Left ventricle myocardium inferior (tissue), 1 donor: ENCODE data around the gene SLC49A3. TPM values are rescaled to one million over a fixed set of nuclear protein-coding genes. Genes with fewer than 3 reads are reported as not detected.

Experiments
- DNase-seq: peaks from one replicate; pipeline ENCODE4 v3.0.0-alpha.2; 2020
- H3K27ac ChIP-seq: fragments of 200-600 bp; replicated peaks from 2 replicates; pipeline ENCODE4 v1.8.0; 2021
- H3K27me3 ChIP-seq: fragments of 200-600 bp; 2 replicates; pipeline ENCODE4 v1.8.0; 2021; ENCODE audit warnings: low read depth
- H3K36me3 ChIP-seq: fragments of 200-600 bp; 2 replicates; pipeline ENCODE4 v1.8.0; 2021
- H3K4me1 ChIP-seq: fragments of 200-600 bp; 2 replicates; pipeline ENCODE4 v1.8.0; 2021
- H3K4me3 ChIP-seq: fragments of 200-600 bp; 2 replicates; pipeline ENCODE4 v1.8.0; 2021; ENCODE audit warnings: mild to moderate bottlenecking, moderate library complexity
- H3K9me3 ChIP-seq: fragments of 200-600 bp; replicated peaks from 2 replicates; pipeline ENCODE4 v1.8.0; 2021
- CTCF ChIP-seq: fragments of 200-600 bp; IDR thresholded peaks from 2 replicates; pipeline ENCODE4 v1.8.0; 2021; ENCODE audit warnings: antibody characterized with exemption, mild to moderate bottlenecking, borderline replicate concordance
- intact Hi-C: fragments of 100-400 bp; cut with micrococcal nuclease; formaldehyde crosslinking; loops from one replicate; pipeline ENCODE4 v1.11.0; 2022
- total RNA-seq: library from RNA; stranded (reverse); fragmentation: NEBNext Ultra II Directional; extraction: Animal tissue kit (Norgen Biotek cat#: 25700); gene quantifications from one replicate; pipeline ENCODE4 v1.2.1, GENCODE V29; 2021
- donor health status: DM: no; HTN: yes; CAD: no; lungs with severe emphysema.

SLC49A3 gene
- total RNA-seq, 1 donor from 2014 or later: 12.0 TPM

- Histone ChIP-seq H3K36me3 (peaks cover 16% of the 10 kb centered on the region), H3K4me1 (peaks cover 27% of the 10 kb centered on the region), H3K9me3 (no peaks in the 10 kb centered on the region), H3K27me3 (no peaks in the 10 kb centered on the region), H3K27ac (no peak overlapping the region), H3K4me3 (no peak overlapping the region)
- intact Hi-C loops: no loop called here
- TF ChIP-seq CTCF: no peak
- DNase-seq: no peak
These were observed 38.6 kb upstream of the SLC49A3 start for GRCh38 chr4:727576-727975.

- TF ChIP-seq CTCF: no peak
- peak overlapping the region; percentile 3 for H3K27ac ChIP-seq
These were observed 37.9 kb upstream of the SLC49A3 start for GRCh38 chr4:726838-727237.

GRCh38 chr4:726235-726787, 37.4 kb upstream of the SLC49A3 start:
- Histone ChIP-seq H3K27me3 (no peaks in the 10 kb centered on the region), H3K4me3 (no peak overlapping the region), H3K27ac (peak overlapping the region; percentile 27), H3K36me3 (peaks cover 13% of the 10 kb centered on the region), H3K4me1 (peaks cover 36% of the 10 kb centered on the region), H3K9me3 (no peaks in the 10 kb centered on the region)
- no peak for DNase-seq
- TF ChIP-seq CTCF: no peak
- intact Hi-C loops: no loop called here

More at GRCh38 chr4:726838-727237, 37.9 kb upstream of the SLC49A3 start:
- no peaks in the 10 kb centered on the region for H3K9me3 ChIP-seq
- no peaks in the 10 kb centered on the region for H3K27me3 ChIP-seq
- peaks cover 13% of the 10 kb centered on the region for H3K36me3 ChIP-seq
- no peak for DNase-seq
- H3K4me1 ChIP-seq: peaks cover 30% of the 10 kb centered on the region
- intact Hi-C loops: no loop called here
- no peak overlapping the region for H3K4me3 ChIP-seq

GRCh38 chr4:725391-726234, 36.7 kb upstream of the SLC49A3 start:
- peaks cover 6% of the 10 kb centered on the region for H3K36me3 ChIP-seq
- no peak overlapping the region for H3K4me3 ChIP-seq
- H3K27ac ChIP-seq: peak overlapping the region; percentile 27
- intact Hi-C loops: no loop called here
- DNase-seq: no peak
- no peaks in the 10 kb centered on the region for H3K27me3 ChIP-seq
- TF ChIP-seq CTCF: no peak
- H3K4me1 ChIP-seq: peaks cover 43% of the 10 kb centered on the region
- no peaks in the 10 kb centered on the region for H3K9me3 ChIP-seq

- TF ChIP-seq CTCF: no peak
- H3K4me3 ChIP-seq: no peak overlapping the region
- H3K27me3 ChIP-seq: no peaks in the 10 kb centered on the region
- intact Hi-C loops: no loop called here
- no peaks in the 10 kb centered on the region for H3K9me3 ChIP-seq
- peaks cover 43% of the 10 kb centered on the region for H3K4me1 ChIP-seq
- H3K27ac ChIP-seq: no peak overlapping the region
- peaks cover 2% of the 10 kb centered on the region for H3K36me3 ChIP-seq
- DNase-seq: no peak
These were observed 35.0 kb upstream of the SLC49A3 start for GRCh38 chr4:723751-724530.
